NCI-H1436 (cell line): ENCODE data around the gene TPM3.
"Not testable (repeated sequence)": the region's sequence is repeated elsewhere in the genome, so short reads cannot be mapped to it uniquely, and the experiment has no call there.

ENCODE experiments used
- DNase-seq: peaks from one replicate; lab custom pipeline; 2025; lab: John Stamatoyannopoulos, UW

The TPM3 gene

GRCh38 chr1:154191990-154192461 is at the start of gene TPM3:
TSS of gene TPM3 (minus strand) at chr1:154192100. CDS start at chr1:154192018, 82 bp downstream.
- no peak for DNase-seq

GRCh38 chr1:154240294-154240833 is 48.5 kb upstream of the TPM3 start:
- no peak for DNase-seq

- no peak for DNase-seq
These were observed 47.6 kb upstream of the TPM3 start for GRCh38 chr1:154239491-154239890.

- no peak for DNase-seq
These were observed 46.1 kb upstream of the TPM3 start for GRCh38 chr1:154237880-154238506.

GRCh38 chr1:154237435-154237834 is 45.5 kb upstream of the TPM3 start:
- no peak for DNase-seq

GRCh38 chr1:154236855-154237254 is 45.0 kb upstream of the TPM3 start:
- no peak for DNase-seq

- not testable (repeated sequence) for DNase-seq
These were observed 41.2 kb upstream of the TPM3 start for GRCh38 chr1:154233127-154233526.

- DNase-seq = not testable (repeated sequence)
These were observed 39.2 kb upstream of the TPM3 start for GRCh38 chr1:154231112-154231511.

- no peak for DNase-seq
These were observed 33.5 kb upstream of the TPM3 start for GRCh38 chr1:154225370-154225769.

- no peak for DNase-seq
These were observed 31.7 kb upstream of the TPM3 start for GRCh38 chr1:154223621-154224020.

- DNase-seq = no peak
These were observed 31.0 kb upstream of the TPM3 start for GRCh38 chr1:154222918-154223317.

- DNase-seq = no peak
These were observed 30.6 kb upstream of the TPM3 start for GRCh38 chr1:154222518-154222917.

GRCh38 chr1:154221278-154222001 is 29.5 kb upstream of the TPM3 start:
- no peak for DNase-seq

- peak; percentile 51 for DNase-seq
These were observed 29.0 kb upstream of the TPM3 start for GRCh38 chr1:154220970-154221277.

GRCh38 chr1:154220071-154220969 is 28.4 kb upstream of the TPM3 start, which contains the start of gene UBAP2L:
TSS of gene UBAP2L (plus strand) at chr1:154220955. CDS start at chr1:154225124, 4,169 bp downstream.
- DNase-seq = peak; percentile 99

- no peak for DNase-seq
These were observed 27.6 kb upstream of the TPM3 start for GRCh38 chr1:154219541-154219940.

GRCh38 chr1:154218545-154218944 is 26.6 kb upstream of the TPM3 start:
- no peak for DNase-seq

GRCh38 chr1:154213274-154213673 is 21.4 kb upstream of the TPM3 start:
- DNase-seq = no peak

GRCh38 chr1:154212083-154212482 is 20.2 kb upstream of the TPM3 start:
- DNase-seq = no peak

GRCh38 chr1:154208677-154209388 is 16.9 kb upstream of the TPM3 start:
- no peak for DNase-seq

- no peak for DNase-seq
These were observed 15.4 kb upstream of the TPM3 start for GRCh38 chr1:154207262-154207661.

- DNase-seq = no peak
These were observed 14.3 kb upstream of the TPM3 start, which contains the start of gene CFAP141 for GRCh38 chr1:154206196-154206595. TSS of gene CFAP141 (minus strand) at chr1:154206333. CDS start at chr1:154206307, 26 bp downstream.
